Nephron (organoid): ENCODE measurements around the gene S1PR3.

Source experiments
- H3K27ac Mint-ChIP-seq, 3 experiments: 2 replicates each; pipeline ENCODE4 v1.8.0; 2020; ENCODE audit warnings: mixed read lengths in 3 of 3, mild to moderate bottlenecking in 2 of 3, moderate library complexity in 1 of 3
- H3K27me3 Mint-ChIP-seq: 2 replicates; pipeline ENCODE4 v1.8.0; 2021; ENCODE audit warnings: low read depth, mild to moderate bottlenecking, moderate library complexity, mixed read lengths
- H3K36me3 Mint-ChIP-seq: 2 replicates; pipeline ENCODE4 v1.8.0; 2020; ENCODE audit warnings: low read depth, mixed read lengths
- H3K4me1 Mint-ChIP-seq: 2 replicates; pipeline ENCODE4 v1.8.0; 2020; ENCODE audit warnings: mixed read lengths
- H3K4me3 Mint-ChIP-seq, 3 experiments: 2 replicates each; pipeline ENCODE4 v1.8.0; 2020; ENCODE audit warnings: mild to moderate bottlenecking in 3 of 3, mixed read lengths in 3 of 3, moderate library complexity in 2 of 3
- H3K9me3 Mint-ChIP-seq: 2 replicates; pipeline ENCODE4 v1.8.0; 2020; ENCODE audit warnings: mixed read lengths
- CTCF ChIP-seq, 3 experiments: fragments of 200-600 bp; sonication (generic); IDR thresholded peaks; one replicate each; pipeline ENCODE4 v1.5.0; 2021; ENCODE audit warnings: antibody characterized with exemption in 3 of 3; ENCODE audit not compliant: unreplicated experiment in 3 of 3

Gene S1PR3

GRCh38 chr9:89005323-89005722, 14.1 kb downstream of the S1PR3 start:
- Mint-ChIP-seq H3K9me3 (no peaks in the 10 kb centered on the region), H3K4me3 (no peak overlapping the region), H3K4me1 (peaks cover 44% of the 10 kb centered on the region), H3K36me3 (peaks cover 54% of the 10 kb centered on the region), H3K27me3 (peaks cover 3% of the 10 kb centered on the region), H3K27ac (no peak overlapping the region)
- no peak for TF ChIP-seq CTCF (IDR thresholded peaks at IDR 0.05; ENCODE audit: unreplicated experiment in 3 of 3)

DNA sequence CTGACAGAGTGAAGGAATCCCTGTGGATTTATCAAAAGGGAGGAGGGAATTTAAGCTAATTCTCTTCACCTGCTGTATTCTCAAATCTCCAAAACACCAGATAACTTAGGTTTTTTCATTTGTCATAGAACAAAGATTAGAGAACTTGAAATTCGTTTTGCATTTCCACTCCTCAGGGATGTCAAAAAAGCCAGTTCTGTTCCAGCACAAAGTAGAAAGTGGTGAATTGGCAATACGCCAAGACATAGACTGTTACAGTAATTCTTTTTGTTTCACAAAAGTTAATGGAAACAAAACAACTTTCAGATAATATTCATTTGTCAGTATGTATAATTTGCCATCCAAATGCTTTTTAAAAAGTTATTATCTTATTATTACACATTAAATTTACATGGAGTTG, 15.0 kb downstream of the S1PR3 start:
- Mint-ChIP-seq H3K36me3 (peaks cover 48% of the 10 kb centered on the region), H3K4me1 (peaks cover 36% of the 10 kb centered on the region), H3K27me3 (no peaks in the 10 kb centered on the region), H3K4me3 (no peak overlapping the region), H3K27ac (no peak overlapping the region), H3K9me3 (no peaks in the 10 kb centered on the region)
- TF ChIP-seq CTCF (IDR thresholded peaks at IDR 0.05; ENCODE audit: unreplicated experiment in 3 of 3) = no peak

DNA sequence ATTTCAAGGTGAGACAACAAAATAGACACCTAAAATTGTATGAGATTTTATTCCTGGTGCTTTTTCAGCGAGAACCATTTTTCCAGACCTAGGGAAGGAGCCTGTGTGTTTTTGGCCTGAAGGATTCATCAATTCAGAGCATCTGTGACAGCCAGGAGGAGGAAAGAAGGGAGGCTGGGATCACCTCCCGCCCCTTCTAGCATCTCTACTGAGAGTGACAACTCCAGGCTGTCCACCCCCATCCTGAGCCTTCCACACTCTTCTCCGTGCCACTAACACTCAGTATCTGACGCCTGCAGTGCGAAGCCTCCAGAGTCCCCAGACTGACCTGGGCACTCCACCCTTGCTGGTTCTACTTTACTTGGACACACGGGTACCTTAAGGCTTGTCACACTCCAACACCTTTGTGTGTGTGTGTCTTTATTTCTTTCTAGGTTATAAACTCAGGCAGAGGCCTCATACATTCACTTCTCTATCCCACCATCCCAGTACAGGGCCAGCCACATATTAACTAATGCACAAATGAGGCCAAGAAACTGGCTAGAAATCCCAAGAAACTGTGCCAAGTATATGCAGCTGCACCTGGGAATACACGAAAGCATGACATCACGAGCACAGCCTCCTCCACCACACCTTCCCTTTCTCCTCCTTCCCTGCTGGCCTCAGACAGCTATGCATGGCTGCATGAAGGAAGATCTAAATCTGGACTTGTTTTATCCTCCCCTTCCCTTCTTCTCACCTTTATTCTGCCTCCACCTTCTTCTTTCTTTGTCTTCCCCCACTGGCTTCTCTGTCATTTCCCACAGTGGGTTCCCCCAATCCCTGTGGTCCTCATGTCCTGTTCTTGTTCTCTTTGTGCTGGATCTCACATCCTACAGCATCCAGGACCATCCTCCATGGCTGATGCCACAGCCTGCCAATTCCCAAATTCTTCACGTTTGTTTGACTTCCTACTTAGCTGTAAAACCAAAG, 16.0 kb downstream of the S1PR3 start:
- Mint-ChIP-seq H3K4me3 (no peak overlapping the region), H3K27ac (peak overlapping the region in 1 of 3 experiments; percentile 53), H3K4me1 (peaks cover 27% of the 10 kb centered on the region), H3K36me3 (peaks cover 39% of the 10 kb centered on the region), H3K9me3 (no peaks in the 10 kb centered on the region), H3K27me3 (no peaks in the 10 kb centered on the region)
- no peak for TF ChIP-seq CTCF (IDR thresholded peaks at IDR 0.05; ENCODE audit: unreplicated experiment in 3 of 3)

DNA sequence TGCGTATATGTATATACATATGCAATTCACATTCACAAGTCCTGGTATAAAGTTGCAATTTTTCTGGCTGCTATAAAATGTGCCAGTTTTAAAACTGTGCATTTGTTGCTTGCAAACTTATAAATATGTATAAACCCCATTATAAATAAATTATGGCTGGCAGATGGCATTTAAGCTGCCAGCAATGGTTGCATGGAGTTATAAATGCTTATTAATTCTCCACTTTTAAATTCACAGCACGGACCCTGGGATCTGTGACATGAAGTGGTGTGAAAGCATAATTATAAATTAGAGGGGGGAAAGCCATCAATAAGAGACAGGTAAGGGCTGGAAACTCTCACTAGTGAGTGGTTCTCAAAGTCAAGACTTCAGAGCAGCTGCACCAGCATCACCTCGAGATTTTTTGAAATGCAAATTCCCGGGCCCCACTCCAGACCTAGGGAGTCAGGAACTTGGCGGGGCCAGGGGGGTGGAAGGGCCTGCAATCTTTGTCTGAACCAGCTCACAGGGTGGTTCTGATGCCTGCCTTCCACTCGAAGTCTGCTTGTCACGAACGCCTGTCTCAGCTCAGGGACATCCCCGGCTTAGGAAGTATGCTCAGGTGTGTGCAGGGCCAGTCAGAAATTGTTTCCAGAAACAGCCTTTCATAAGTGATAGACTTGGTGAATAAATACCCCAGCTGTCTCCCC, 16.9 kb downstream of the S1PR3 start:
- Mint-ChIP-seq H3K4me3 (no peak overlapping the region), H3K9me3 (no peaks in the 10 kb centered on the region), H3K27me3 (no peaks in the 10 kb centered on the region), H3K36me3 (peaks cover 30% of the 10 kb centered on the region), H3K27ac (peak overlapping the region in 1 of 3 experiments; percentile 53), H3K4me1 (peaks cover 20% of the 10 kb centered on the region)
- no peak for TF ChIP-seq CTCF (IDR thresholded peaks at IDR 0.05; ENCODE audit: unreplicated experiment in 3 of 3)

GRCh38 chr9:89008744-89009545, 17.7 kb downstream of the S1PR3 start:
- Mint-ChIP-seq H3K4me3 (no peak overlapping the region), H3K9me3 (no peaks in the 10 kb centered on the region), H3K27me3 (no peaks in the 10 kb centered on the region), H3K36me3 (peaks cover 23% of the 10 kb centered on the region), H3K27ac (no peak overlapping the region), H3K4me1 (peaks cover 17% of the 10 kb centered on the region)
- TF ChIP-seq CTCF (IDR thresholded peaks at IDR 0.05; ENCODE audit: unreplicated experiment in 3 of 3) = no peak
